ENCODE measurements around the gene TTC8.

- TF ChIP-seq TAF1 (IDR thresholded peaks at IDR 0.05; ENCODE audit: borderline replicate concordance, insufficient read depth, low read length) (no peak), POLR2AphosphoS5 (IDR thresholded peaks at IDR 0.05; ENCODE audit: low read depth, low read length) (no peak)
Measured at GRCh38 chr14:88821378-88821777, 3.1 kb upstream of the TTC8 start.

All from PFSK-1 (cell line).